Activated naive CD8-positive, alpha-beta T cell (primary cell): ENCODE measurements around the gene ZNF367.

ENCODE experiments used
- H3K27ac Mint-ChIP-seq: one replicate; pipeline ENCODE4 v1.8.0; 2021; ENCODE audit warnings: mixed read lengths
- H3K27me3 Mint-ChIP-seq: one replicate; pipeline ENCODE4 v1.8.0; 2021; ENCODE audit warnings: mixed read lengths
- H3K36me3 Mint-ChIP-seq: one replicate; pipeline ENCODE4 v1.8.0; 2021; ENCODE audit warnings: mixed read lengths
- H3K4me1 Mint-ChIP-seq: one replicate; pipeline ENCODE4 v1.8.0; 2021; ENCODE audit warnings: low read depth, mixed read lengths
- H3K4me3 Mint-ChIP-seq: one replicate; pipeline ENCODE4 v1.8.0; 2021; ENCODE audit warnings: mild to moderate bottlenecking, mixed read lengths
- H3K9me3 Mint-ChIP-seq: one replicate; pipeline ENCODE4 v1.8.0; 2021; ENCODE audit warnings: low read depth, mixed read lengths

ZNF367 gene

DNA sequence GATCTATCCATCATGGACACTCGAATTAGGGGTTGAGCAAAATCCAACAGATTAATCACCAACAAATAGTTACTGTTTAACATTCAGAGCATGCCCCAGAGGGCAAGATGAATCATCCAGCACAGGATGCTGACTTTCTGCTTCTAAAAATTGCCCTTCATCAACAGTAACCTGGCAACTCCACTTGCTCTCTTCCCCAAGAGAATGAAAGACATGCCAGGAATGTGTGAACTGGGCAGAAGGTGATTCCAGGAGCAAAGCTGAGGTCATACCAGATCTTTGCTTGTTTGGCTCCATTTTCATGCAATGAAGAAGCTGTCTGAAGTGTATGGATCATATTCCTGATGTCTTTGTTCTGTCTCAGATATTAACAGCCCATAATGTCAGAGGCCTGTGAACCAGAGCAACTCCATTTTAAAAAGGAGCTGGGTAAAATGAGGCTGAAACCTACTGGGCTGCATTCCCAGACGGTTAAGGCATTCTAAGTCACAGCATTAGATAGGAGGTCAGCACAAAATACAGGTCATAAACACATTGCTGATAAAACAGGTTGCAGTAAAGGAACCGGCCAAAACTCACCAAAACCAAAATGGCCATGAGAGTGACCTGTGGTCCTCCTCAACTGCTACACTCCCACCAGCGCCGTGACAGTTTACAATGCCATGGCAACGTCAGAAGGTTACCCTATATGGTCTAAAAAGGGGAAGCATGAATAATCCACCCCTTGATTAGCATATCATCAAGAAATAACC lies 2.5 kb upstream of the ZNF367 start:
- H3K9me3 Mint-ChIP-seq = no peaks in the 10 kb centered on the region
- H3K27me3 Mint-ChIP-seq = no peaks in the 10 kb centered on the region
- peak overlapping the region; percentile 75 for H3K27ac Mint-ChIP-seq
- H3K4me3 Mint-ChIP-seq = peak overlapping the region; percentile 76
- H3K36me3 Mint-ChIP-seq = no peaks in the 10 kb centered on the region
- peaks cover 26% of the 10 kb centered on the region for H3K4me1 Mint-ChIP-seq

DNA sequence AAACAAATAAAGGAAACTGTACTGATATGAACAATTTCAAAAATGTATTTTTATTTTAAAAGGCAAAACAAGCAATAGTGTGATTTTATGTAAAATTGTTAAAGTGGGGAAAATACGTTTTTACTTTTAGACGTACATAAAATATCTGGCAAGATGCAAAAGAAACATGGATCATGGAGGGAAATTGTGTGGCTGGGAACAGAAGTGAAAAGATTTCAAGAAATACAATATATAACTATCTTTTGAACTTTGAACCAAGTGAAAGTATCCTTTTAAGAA lies 1.5 kb upstream of the ZNF367 start:
- H3K36me3 Mint-ChIP-seq = no peaks in the 10 kb centered on the region
- no peaks in the 10 kb centered on the region for H3K27me3 Mint-ChIP-seq
- peaks cover 27% of the 10 kb centered on the region for H3K4me1 Mint-ChIP-seq
- H3K27ac Mint-ChIP-seq = peak overlapping the region; percentile 75
- peak overlapping the region; percentile 76 for H3K4me3 Mint-ChIP-seq
- no peaks in the 10 kb centered on the region for H3K9me3 Mint-ChIP-seq

DNA sequence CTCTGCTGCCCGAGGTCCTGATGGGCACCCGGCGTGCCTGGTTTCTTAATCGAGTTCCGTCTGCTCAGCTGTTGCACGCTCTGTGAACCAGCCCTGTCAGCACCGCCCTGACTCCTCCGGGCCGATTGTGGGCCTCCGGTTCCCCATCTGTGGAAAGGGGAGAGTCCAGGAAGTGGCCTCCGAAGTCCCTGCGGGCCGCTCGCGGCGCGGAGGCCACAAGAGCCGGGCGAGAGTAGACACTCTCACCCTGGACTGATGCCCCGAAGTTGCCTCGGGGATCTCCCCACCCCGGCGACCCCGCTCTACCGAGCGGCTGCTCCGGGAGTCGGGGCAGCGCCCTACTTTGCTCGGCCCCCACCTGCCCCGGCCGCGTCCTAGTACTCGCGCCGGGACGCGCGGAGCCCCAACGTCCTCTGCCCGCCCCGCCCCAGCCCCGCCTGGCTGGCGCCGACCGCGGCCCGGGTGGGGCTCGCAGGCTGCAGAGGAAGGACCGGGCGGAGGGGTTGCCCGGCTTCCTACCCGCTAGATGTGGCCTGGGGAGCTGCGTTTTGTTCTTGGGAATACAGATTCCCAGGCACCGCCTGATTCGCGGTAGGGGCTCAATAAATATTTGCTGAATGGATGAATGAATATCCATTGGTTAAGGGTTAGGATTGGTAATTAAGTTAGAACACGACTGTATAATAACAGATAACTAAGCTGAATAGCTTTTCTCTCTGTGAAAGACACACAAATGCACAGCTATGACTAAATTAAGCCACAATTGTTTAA lies 935 bp upstream of the ZNF367 start:
- Mint-ChIP-seq H3K4me3 (peak overlapping the region; percentile 86), H3K27me3 (no peaks in the 10 kb centered on the region), H3K4me1 (peaks cover 30% of the 10 kb centered on the region), H3K9me3 (no peaks in the 10 kb centered on the region), H3K27ac (peak overlapping the region; percentile 81), H3K36me3 (no peaks in the 10 kb centered on the region)

DNA sequence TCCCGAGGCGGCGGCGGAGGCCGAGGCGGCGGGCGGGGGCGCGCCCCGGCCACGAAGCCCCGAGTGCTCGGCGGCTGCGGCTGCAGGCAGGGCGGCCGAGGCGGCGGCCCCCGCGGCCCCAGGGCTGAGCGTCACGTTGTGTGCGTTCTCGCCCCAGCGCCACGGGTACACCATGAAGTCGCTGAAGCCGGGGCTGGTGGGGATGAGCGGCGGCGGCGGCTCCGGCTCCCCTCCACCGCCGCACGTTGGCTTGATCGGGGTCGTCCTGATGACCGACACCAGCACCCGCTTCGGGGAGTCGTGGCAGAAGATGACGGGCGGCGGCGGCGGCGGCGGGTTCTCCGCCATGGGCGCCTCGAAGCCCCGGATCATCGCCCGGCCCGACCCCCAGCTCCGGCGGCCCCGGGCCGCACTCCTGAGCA lies 498 bp downstream of the ZNF367 start:
- Mint-ChIP-seq H3K9me3 (no peaks in the 10 kb centered on the region), H3K4me3 (peak overlapping the region; percentile 86), H3K27me3 (no peaks in the 10 kb centered on the region), H3K27ac (peak overlapping the region; percentile 91), H3K36me3 (no peaks in the 10 kb centered on the region), H3K4me1 (peaks cover 44% of the 10 kb centered on the region)

DNA sequence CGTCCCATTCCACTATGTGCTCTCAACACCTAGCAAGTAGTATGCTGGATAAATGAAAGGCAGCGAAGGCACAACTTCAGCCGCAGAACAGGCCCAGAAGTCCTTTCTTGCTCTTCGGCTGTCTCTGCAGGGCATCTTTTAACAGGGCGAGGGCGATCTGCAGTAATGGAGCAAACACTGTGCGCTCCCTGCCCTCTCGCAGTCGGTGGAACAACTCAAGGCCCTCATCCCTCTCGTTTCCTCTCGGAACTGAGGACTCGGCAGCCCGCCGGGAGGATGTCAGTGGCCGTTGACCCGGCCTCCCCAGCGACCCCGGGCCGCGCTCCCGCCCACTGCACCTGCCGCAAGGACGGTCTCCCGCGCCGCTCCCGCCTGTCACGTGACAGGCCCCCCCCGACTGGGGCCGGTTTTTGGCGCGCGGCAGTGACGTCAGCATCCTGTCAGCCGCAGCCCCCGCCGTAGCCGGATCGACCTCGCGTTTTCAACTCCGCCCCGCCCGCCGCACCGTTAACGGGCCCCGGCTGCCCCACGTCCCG lies 1.1 kb downstream of the ZNF367 start:
- no peaks in the 10 kb centered on the region for H3K27me3 Mint-ChIP-seq
- H3K4me3 Mint-ChIP-seq = peak overlapping the region; percentile 94
- no peaks in the 10 kb centered on the region for H3K9me3 Mint-ChIP-seq
- peaks cover 47% of the 10 kb centered on the region for H3K4me1 Mint-ChIP-seq
- peak overlapping the region; percentile 93 for H3K27ac Mint-ChIP-seq
- no peaks in the 10 kb centered on the region for H3K36me3 Mint-ChIP-seq

DNA sequence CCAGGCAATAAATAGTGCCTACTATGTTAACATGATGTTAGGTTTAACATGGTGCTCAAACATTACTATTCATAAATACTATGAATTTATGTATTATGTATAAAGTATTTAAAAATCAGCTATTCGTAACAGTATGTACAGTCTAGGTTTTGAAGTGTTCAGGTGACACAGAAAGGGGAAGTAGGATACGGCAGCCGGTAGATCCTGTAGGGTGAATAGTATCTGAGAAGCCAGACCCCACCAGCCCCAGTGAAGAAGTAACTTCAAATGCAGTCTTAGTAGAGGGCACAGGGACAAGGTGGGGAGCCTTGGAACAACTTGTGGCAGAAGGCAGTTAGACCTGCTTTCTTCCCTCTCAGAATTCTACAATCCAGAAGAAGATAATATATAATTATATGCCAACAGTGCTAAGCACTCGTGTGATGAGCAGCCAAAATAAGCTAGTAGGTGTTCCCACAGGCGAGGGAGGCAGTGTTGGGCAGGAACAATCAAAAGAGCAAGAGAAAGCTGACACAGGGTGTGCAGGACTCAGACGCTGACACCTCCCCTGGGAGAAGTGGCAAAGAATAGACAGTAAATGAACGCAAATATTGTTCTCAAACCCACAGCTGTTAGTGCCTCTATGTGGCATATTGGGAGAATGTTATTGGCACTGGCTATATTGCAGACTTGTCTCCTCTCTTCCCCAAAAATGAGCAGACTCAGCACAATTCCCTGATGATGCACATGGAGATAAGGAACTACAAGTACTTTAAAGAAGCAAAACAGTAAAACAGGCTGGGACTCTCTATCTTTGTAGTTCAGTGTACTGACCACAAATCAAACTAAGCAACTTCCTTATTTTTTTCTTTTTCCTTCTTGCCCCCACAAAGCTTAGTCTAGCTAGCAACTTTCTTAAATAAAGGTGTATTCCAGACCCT lies 4.6 kb downstream of the ZNF367 start:
- no peaks in the 10 kb centered on the region for H3K36me3 Mint-ChIP-seq
- H3K4me3 Mint-ChIP-seq = peak overlapping the region; percentile 73
- H3K27ac Mint-ChIP-seq = peak overlapping the region; percentile 81
- H3K27me3 Mint-ChIP-seq = no peaks in the 10 kb centered on the region
- H3K9me3 Mint-ChIP-seq = no peaks in the 10 kb centered on the region
- H3K4me1 Mint-ChIP-seq = peaks cover 43% of the 10 kb centered on the region

DNA sequence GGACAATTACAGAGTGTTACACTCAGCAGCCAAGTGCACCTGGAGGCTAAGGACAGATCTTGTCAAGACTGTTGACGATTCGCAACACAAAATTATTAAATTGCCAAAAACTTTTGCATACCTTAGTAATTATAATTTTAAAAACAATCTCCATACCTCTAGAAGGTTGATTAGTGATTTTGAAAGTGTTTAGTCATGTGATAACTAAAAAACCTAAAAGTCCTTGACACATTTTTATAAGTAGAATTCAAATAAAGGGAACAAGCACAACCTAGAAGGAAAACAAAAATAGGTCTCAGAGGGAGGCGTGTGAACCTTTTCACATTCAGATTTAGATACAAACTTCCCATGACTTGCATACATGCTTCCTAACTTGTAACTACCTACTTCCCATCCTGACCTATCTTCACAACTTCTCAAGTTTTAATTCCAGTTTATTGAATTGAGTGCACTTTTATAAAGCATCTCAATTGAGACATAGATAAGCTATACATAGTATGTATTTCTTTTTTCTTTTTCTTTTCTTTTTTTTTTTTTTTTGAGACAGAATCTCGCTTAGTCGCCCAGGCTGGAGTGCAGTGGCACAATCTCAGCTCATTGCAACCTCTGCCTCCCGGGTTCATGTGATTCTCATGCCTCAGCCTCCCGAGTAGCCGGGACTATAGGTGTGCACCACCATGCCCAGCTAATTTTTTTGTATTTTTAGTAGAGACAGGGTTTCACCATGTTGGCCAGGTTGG lies 5.8 kb downstream of the ZNF367 start:
- Mint-ChIP-seq H3K4me3 (no peak overlapping the region), H3K4me1 (peaks cover 47% of the 10 kb centered on the region), H3K27me3 (no peaks in the 10 kb centered on the region)

DNA sequence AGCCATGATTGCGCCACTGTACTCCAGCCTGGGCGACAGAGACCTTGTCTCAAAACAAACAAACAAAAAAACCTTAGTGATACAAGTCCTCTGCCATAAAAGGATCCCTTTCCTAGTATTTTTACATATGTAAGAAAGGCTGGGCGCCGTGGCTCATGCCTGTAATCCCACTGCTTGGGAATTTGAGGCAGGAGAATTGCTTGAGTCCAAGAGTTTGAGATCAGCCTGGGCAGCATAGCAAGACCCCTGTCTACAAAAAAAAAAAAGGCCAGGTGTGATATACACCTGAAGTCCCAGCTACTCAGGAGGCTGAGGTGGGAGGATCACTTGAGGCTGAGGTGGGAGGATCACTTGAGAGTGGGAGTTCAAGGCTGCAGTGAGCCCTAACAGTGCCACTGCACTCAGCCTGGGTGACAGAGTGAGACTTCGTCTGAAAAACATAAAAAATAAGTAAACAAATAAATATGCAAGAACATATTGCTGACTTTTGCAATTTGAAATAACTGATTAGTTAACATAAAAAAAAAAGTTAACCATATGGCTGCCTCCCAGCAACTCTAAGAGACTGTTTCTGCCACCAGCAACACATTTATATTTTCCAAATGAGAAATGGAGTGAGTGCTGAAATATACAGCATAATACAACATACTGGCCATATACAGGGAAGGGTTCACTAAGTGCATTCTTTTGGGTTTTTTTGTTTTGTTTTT lies 6.9 kb downstream of the ZNF367 start:
- H3K27ac Mint-ChIP-seq = no peak overlapping the region
- H3K27me3 Mint-ChIP-seq = no peaks in the 10 kb centered on the region
- no peaks in the 10 kb centered on the region for H3K36me3 Mint-ChIP-seq
- H3K4me3 Mint-ChIP-seq = no peak overlapping the region
- H3K4me1 Mint-ChIP-seq = peaks cover 41% of the 10 kb centered on the region
- no peaks in the 10 kb centered on the region for H3K9me3 Mint-ChIP-seq

More for the DNA sequence above, 5.8 kb downstream of the ZNF367 start:
- Mint-ChIP-seq H3K36me3 (no peaks in the 10 kb centered on the region), H3K9me3 (no peaks in the 10 kb centered on the region), H3K27ac (peak overlapping the region; percentile 41)

DNA sequence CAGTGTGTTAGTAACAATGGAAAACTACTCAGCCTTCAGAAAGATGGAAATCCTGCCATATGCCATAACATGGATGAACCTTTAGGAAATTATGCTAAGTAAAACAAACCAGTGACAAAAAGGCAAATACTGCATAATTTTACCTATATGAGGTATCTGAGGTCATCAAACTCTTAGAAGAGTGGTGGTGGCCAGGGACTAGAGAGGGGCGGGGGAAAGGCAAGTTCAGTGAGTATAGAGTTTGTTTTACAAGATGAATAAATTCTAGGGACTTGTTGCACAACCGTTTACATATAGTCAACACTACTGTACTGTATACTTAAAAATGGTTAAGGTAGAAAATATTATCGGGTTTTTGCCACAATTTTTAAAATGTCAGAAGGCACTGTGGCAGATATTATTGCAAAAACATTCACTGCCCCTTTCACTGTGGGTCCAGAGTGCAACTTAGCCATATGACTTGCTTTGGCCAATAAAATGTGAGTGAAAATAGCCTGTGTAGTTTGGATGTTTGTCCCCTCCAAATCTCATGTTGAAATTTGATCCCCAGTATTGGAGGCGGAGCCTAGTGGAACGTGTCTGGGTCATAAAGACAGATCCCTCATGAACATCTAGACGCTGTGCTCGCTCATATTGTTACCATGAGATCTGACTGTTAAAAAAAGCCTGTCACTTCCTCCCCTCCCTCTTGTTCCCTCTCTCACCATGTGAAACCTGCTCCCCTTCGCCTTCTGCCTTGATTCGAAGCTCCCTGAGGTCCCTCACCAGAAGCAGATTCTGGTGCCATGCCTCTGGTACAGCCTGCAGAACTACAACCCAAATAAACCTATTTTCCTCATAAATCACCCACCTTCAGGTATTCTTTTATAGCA lies 9.5 kb downstream of the ZNF367 start:
- H3K27me3 Mint-ChIP-seq = no peaks in the 10 kb centered on the region
- peaks cover 30% of the 10 kb centered on the region for H3K4me1 Mint-ChIP-seq
- H3K9me3 Mint-ChIP-seq = no peaks in the 10 kb centered on the region
- no peak overlapping the region for H3K4me3 Mint-ChIP-seq
- no peaks in the 10 kb centered on the region for H3K36me3 Mint-ChIP-seq
- H3K27ac Mint-ChIP-seq = peak overlapping the region; percentile 73

DNA sequence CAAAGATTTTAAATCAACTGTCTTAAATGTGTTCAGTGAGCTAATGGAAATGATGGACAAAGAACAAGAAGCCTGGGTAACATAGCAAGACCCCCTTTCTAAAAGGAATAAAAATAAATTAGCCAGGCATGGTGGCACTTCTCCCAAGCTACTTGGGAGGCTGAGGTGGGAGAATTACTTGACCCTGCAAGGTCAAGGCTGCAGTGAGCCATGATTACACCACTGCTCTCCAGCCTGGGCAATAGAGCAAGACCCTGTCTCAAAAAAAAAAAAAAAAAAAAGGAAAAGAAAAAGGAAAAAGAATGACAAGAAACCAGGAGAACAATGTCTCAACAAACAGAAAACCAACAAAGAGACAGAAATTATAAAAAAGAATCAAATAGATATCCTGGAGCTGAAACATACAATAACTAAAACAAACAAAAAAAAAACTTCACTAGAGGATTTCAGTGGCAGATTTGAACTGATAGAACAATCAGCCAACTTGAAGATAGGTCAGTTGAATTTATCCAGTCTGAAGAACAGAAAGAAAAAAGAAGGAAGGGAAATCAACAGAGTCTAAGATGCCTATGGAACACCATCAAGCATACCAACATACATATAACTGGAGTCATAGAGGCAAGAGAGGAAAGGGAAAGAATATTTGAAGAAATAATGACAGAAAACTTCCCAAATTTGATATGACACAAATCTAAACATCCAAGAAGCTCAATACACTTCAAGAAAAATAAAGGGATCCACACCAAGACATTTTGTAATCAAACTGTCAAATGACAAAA lies 17.8 kb downstream of the ZNF367 start:
- Mint-ChIP-seq H3K27me3 (no peaks in the 10 kb centered on the region), H3K27ac (peak overlapping the region; percentile 81), H3K4me3 (peak overlapping the region; percentile 14), H3K9me3 (no peaks in the 10 kb centered on the region), H3K36me3 (peaks cover 14% of the 10 kb centered on the region), H3K4me1 (peaks cover 30% of the 10 kb centered on the region)

DNA sequence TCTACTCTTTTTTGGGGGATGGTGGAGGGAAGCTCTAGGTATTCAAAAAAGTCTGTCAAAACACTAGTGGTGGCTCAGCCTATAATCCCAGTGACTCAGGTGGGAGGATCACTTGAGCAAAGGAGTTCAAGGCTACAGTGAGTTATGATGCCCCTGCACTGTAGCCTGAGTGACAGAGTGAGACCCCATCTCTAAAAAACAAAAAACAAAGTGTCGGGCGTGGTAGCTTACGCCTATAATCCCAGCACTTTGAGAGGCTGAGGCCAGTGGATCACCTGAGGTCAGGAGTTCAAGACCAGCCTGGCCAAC lies 18.9 kb downstream of the ZNF367 start:
- Mint-ChIP-seq H3K4me1 (peaks cover 30% of the 10 kb centered on the region), H3K4me3 (peak overlapping the region; percentile 59), H3K9me3 (no peaks in the 10 kb centered on the region), H3K27ac (peak overlapping the region; percentile 81), H3K27me3 (no peaks in the 10 kb centered on the region), H3K36me3 (peaks cover 16% of the 10 kb centered on the region)

DNA sequence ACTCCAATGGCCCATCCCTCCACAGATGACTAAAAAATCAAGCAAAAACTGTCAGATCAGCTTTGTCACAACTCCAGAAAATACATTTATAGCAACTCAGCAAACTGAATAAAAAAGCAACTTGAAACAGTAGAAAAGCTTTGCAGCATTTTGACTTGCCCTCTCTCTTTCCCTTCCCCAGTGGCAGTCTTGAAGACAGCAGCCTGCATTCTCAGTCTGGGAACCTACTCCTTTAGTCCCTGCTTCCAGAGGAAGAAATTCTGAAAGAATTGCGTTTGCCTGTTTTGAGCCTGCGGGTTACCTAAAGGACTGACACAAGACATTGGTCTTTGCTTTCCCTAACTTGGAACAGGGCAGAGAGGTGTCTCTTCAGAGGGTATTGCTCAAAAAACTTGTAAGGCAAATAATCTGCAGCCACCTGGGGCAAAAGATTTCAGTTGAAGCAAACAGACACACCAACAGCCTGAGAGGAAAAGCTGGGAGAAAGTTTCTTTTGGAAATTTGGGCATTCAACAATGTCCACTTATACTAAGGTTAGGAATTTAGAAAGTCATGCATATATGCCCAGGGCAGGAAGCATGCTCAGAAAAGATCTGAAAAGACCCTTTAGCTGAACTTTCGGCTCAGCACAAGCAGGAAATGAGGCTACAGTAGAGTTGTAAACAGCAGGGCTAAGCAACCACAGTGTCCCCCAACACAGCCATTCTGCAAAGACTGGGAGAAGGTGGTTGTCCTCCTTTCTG lies 19.4 kb downstream of the ZNF367 start:
- H3K4me3 Mint-ChIP-seq = peak overlapping the region; percentile 59
- H3K9me3 Mint-ChIP-seq = no peaks in the 10 kb centered on the region
- peaks cover 30% of the 10 kb centered on the region for H3K4me1 Mint-ChIP-seq
- peaks cover 16% of the 10 kb centered on the region for H3K36me3 Mint-ChIP-seq
- H3K27ac Mint-ChIP-seq = peak overlapping the region; percentile 81
- H3K27me3 Mint-ChIP-seq = no peaks in the 10 kb centered on the region
